Thyroid gland (tissue), 4 donors: ENCODE measurements around the gene SLC28A2. TPM values are rescaled to one million over a fixed set of nuclear protein-coding genes. Genes with fewer than 3 reads are reported as not detected.

Source experiments
- DNase-seq, 2 donors: peaks; one replicate each; pipeline ENCODE4 v3.0.0-alpha.2; 2019
- H3K27ac ChIP-seq, 3 donors: fragments of 200-600 bp; sonication (generic); 1 replicate in 2 of 3; 2 replicates in 1 of 3; pipeline ENCODE4 v1.5.1; 2016 to 2019; ENCODE audit warnings: mild to moderate bottlenecking in 1 of 3, moderate library complexity in 1 of 3
- H3K27me3 ChIP-seq: fragments of 200-600 bp; sonication (generic); one replicate; pipeline ENCODE4 v1.5.1; 2019
- H3K36me3 ChIP-seq, 2 donors: fragments of 200-600 bp; sonication (generic); one replicate each; pipeline ENCODE4 v1.5.1; 2016 to 2019
- H3K4me1 ChIP-seq, 2 donors: fragments of 200-600 bp; sonication (generic); one replicate each; pipeline ENCODE4 v1.5.1; 2017 to 2019
- H3K4me3 ChIP-seq, 3 donors: fragments of 200-600 bp; sonication (generic); replicated peaks in 1 of 3; 1 replicate in 2 of 3; 2 replicates in 1 of 3; pipeline ENCODE4 v1.5.1; 2016; ENCODE audit warnings: mild to moderate bottlenecking in 1 of 3
- H3K9me3 ChIP-seq: fragments of 200-600 bp; sonication (generic); one replicate; pipeline ENCODE4 v1.5.1; 2017
- POLR2A ChIP-seq, 2 donors: fragments of 450-650 bp; IDR thresholded peaks; one replicate each; pipeline ENCODE4 v1.6.1; 2017; ENCODE audit warnings: antibody characterized with exemption in 2 of 2, mild to moderate bottlenecking in 2 of 2, moderate library complexity in 1 of 2
- WGBS, 2 donors: methylation state at CpG; one replicate each; pipeline ENCODE4 v1.1.5; 2017; 5-methylcytosine and 5-hydroxymethylcytosine counted together
- intact Hi-C: fragments of 100-400 bp; cut with DNase I; formaldehyde crosslinking; loops from one replicate; pipeline ENCODE4 v1.15.1; 2023
- total RNA-seq, 4 donors: library from RNA; depleted of rRNA; stranded (reverse); fragments of >200 nt; gene quantifications; one replicate each; pipeline ENCODE4 v1.2.3, GENCODE V29; 2016
- TF ChIP-seq, protein P1 (sequence below), 6 experiments: fragments of 200-600 bp in 3 of 6; fragments of 450-650 bp in 3 of 6; sonication (generic) in 3 of 6; IDR thresholded peaks; one replicate each; pipeline ENCODE4 v1.5.1; 2016 to 2019; ENCODE audit warnings: antibody characterized with exemption in 6 of 6, mild to moderate bottlenecking in 2 of 6, inconsistent platforms in 1 of 6, moderate library complexity in 1 of 6

Gene SLC28A2
- total RNA-seq, 4 donors from 2014 or later, result not detected

DNA sequence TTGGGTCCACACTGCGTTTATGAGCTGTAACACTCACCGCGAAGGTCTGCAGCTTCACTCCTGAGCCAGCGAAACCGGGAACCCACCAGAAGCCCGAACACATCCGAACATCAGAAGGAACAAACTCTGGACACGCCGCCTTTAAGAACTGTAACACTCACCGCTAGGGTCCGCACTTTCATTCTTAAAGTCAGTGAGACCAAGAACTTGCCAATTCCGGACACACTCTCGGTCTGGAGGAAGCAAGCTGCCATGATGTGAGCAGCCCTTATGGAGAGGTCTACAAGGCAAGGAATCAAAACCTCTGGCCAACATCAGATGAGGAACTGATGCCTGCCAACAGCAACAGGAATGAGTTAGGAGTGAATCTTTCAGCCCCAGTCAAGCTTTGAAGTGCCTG, 62.9 kb downstream of the SLC28A2 start:
- no peak overlapping the region for H3K27ac ChIP-seq
- no peak for TF ChIP-seq POLR2A (IDR thresholded peaks at IDR 0.05)
- TF ChIP-seq, protein P1, sequence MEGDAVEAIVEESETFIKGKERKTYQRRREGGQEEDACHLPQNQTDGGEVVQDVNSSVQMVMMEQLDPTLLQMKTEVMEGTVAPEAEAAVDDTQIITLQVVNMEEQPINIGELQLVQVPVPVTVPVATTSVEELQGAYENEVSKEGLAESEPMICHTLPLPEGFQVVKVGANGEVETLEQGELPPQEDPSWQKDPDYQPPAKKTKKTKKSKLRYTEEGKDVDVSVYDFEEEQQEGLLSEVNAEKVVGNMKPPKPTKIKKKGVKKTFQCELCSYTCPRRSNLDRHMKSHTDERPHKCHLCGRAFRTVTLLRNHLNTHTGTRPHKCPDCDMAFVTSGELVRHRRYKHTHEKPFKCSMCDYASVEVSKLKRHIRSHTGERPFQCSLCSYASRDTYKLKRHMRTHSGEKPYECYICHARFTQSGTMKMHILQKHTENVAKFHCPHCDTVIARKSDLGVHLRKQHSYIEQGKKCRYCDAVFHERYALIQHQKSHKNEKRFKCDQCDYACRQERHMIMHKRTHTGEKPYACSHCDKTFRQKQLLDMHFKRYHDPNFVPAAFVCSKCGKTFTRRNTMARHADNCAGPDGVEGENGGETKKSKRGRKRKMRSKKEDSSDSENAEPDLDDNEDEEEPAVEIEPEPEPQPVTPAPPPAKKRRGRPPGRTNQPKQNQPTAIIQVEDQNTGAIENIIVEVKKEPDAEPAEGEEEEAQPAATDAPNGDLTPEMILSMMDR (IDR thresholded peaks at IDR 0.05), result peak in 2 of 6 experiments; percentile 24 to 40
- intact Hi-C loops, result no loop called here

DNA sequence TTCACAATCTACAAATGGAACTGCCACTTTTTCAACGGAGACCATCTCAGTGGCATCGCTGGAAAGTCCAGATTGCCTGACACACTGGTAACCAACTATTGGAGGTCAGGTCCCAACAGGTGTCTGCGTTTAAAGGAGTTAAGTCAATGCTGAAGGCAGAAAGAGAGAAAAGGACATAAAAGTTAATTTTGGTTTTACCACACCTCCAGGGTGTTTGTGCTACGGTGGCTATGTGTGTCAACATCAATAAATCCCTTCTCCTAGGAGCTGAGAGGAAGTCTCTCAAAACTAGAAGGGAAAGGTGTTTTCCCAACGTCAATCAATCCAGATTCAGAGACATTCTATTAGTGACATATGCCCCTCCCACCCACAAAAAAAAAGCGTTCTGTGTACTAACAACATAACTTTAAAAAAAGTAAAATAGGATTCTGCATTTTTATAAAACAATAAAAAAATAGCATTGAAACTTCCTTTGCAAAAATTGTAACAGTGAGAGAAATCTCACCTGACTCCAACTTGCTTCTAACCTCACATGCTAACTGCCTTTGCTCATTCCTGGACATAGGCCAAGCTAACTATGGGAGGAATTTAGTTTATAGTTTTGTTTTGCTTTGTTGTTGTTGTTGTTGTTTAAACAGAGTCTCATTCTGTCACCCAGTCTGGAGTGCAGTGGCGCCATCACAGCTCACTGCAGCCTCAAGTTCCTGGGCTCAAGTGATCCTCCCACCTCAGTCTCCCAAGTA, 67.6 kb downstream of the SLC28A2 start:
- no peaks in the 10 kb centered on the region for H3K9me3 ChIP-seq
- TF ChIP-seq, protein P1 (IDR thresholded peaks at IDR 0.05), result no peak
- TF ChIP-seq POLR2A (IDR thresholded peaks at IDR 0.05), result no peak
- 79 to 83% methylated on average over 7 of the region's 7 CpGs for WGBS, 2 donors
- no peaks in the 10 kb centered on the region for H3K36me3 ChIP-seq
- H3K27ac ChIP-seq, result no peak overlapping the region
- intact Hi-C loops, result no loop called here
- no peaks in the 10 kb centered on the region for H3K27me3 ChIP-seq
- H3K4me3 ChIP-seq, result no peak overlapping the region
- no peaks in the 10 kb centered on the region for H3K4me1 ChIP-seq
- DNase-seq, result no peak

More for the DNA sequence above, 62.9 kb downstream of the SLC28A2 start:
- Histone ChIP-seq H3K27me3 (no peaks in the 10 kb centered on the region), H3K9me3 (no peaks in the 10 kb centered on the region), H3K4me1 (peaks cover 0 to 10% of the 10 kb centered on the region in 2 donors), H3K36me3 (no peaks in the 10 kb centered on the region), H3K4me3 (no peak overlapping the region)
- WGBS, 2 donors, result 71 to 82% methylated on average over 13 of the region's 13 CpGs
- DNase-seq, result peak; percentile 37 to 50

DNA sequence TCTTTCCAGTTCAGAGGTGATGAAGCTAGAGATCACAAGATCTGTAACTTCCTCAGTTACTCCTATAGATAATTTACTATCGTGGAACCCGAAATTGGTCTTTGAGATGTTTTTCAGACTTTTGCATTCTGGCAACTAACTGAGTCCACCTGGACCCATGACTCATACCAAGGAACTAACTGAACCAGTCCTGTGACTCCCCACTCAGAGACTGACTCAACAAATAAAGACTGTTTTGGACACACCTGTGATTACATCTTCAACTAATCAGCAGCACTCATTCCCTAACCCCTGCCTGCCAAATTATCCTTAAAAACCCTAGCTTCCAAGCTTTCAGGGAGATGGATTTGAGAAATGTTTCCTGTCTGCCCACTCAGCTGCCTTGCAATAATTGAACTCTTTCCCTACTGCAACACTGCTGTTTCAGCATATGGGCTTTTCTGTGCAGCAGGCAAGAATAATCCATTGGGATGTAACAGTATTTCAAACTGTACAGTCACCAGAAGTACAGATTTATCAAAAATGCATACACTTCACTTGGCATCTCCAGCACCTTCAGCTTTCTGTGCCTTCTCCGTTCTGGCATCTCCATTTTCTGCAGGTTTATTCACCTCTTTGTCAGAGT, 68.7 kb downstream of the SLC28A2 start:
- H3K9me3 ChIP-seq, result no peaks in the 10 kb centered on the region
- WGBS, 2 donors, result 81 to 90% methylated on average over 3 of the region's 3 CpGs
- intact Hi-C loops, result no loop called here
- H3K27me3 ChIP-seq, result no peaks in the 10 kb centered on the region
- TF ChIP-seq, protein P1 (IDR thresholded peaks at IDR 0.05), result no peak
- no peak for TF ChIP-seq POLR2A (IDR thresholded peaks at IDR 0.05)
- no peaks in the 10 kb centered on the region for H3K36me3 ChIP-seq
- H3K4me1 ChIP-seq, result no peaks in the 10 kb centered on the region
- no peak overlapping the region for H3K4me3 ChIP-seq
- H3K27ac ChIP-seq, result no peak overlapping the region
- DNase-seq, result no peak

DNA sequence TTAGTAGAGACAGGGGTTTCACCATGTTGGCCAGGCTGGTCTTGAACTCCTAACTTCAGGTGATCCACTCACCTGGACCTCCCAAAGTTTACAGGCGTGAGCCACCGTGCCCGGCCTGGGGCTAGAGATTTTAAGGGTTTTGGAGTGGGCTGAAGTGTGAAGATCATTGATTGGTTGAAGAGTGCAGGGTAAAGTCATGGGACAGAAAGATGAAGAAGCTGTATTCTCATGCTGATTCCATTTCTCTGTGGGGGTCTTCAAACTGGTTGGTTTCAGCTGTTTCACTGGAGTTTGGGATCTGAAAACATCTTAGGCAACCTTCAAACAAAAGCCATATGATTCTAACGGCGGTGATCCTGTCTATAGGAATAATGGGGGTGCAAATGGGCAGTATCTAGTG, 74.2 kb downstream of the SLC28A2 start:
- intact Hi-C loops, result no loop called here
- H3K36me3 ChIP-seq, result no peaks in the 10 kb centered on the region
- no peak for DNase-seq
- no peak overlapping the region for H3K4me3 ChIP-seq
- H3K27ac ChIP-seq, result no peak overlapping the region
- no peaks in the 10 kb centered on the region for H3K9me3 ChIP-seq
- 78 to 84% methylated on average over 5 of the region's 5 CpGs for WGBS, 2 donors
- TF ChIP-seq POLR2A (IDR thresholded peaks at IDR 0.05), result no peak
- TF ChIP-seq, protein P1 (IDR thresholded peaks at IDR 0.05), result no peak
- no peaks in the 10 kb centered on the region for H3K4me1 ChIP-seq
- H3K27me3 ChIP-seq, result no peaks in the 10 kb centered on the region

DNA sequence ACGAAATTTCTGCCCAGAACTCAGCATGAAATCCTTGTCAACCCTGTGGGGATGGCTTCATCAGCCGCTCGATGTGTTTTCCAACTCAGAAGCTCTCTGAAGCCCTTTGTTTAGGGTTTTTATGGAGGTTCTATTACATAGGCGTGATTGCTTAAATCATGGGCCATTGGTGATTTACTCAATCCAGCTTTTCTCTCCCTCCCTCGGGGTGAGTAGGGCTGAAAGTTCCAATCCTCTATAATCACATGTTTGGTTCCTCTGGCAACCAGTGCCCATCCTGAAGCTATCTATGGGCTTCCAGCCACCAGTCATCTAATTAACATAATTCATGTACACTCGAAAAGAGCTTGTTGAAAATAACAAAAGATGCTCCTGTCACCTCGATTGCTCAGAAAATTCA, 74.7 kb downstream of the SLC28A2 start:
- Histone ChIP-seq H3K4me3 (no peak overlapping the region), H3K36me3 (no peaks in the 10 kb centered on the region), H3K4me1 (no peaks in the 10 kb centered on the region), H3K9me3 (no peaks in the 10 kb centered on the region), H3K27ac (no peak overlapping the region), H3K27me3 (no peaks in the 10 kb centered on the region)
- intact Hi-C loops, result no loop called here
- no peak for DNase-seq
- TF ChIP-seq, protein P1 (IDR thresholded peaks at IDR 0.05), result no peak
- no peak for TF ChIP-seq POLR2A (IDR thresholded peaks at IDR 0.05)
- WGBS, 2 donors, result 71 to 75% methylated on average over 7 of the region's 7 CpGs
